GM23338 (cell line): Measurements from ENCODE around the gene CHAD. TPM values are rescaled to one million over a fixed set of nuclear protein-coding genes. Genes with fewer than 3 reads are reported as not detected.
A peak's percentile ranks its signal among the peaks of the same experiment; 100 is the strongest.

ENCODE experiments used
- ATAC-seq: fragments of 200-7000 bp; cut with Tn5 transposase; 3 replicates; pipeline ENCODE4 v1.9.1; 2020
- DNase-seq: peaks from one replicate; pipeline ENCODE4 v3.0.0-alpha.2; 2015; ENCODE audit warnings: low spot score
- H2AFZ ChIP-seq: fragments of 200-600 bp; sonication (generic); 2 replicates; pipeline ENCODE4 v1.8.0; 2016; ENCODE audit warnings: antibody characterized with exemption, mild to moderate bottlenecking, moderate library complexity
- H3F3A ChIP-seq: fragments of 200-600 bp; sonication (generic); replicated peaks from 2 replicates; pipeline ENCODE4 v1.8.0; 2017; ENCODE audit warnings: antibody characterized with exemption, mixed run types, low read depth
- H3K27ac ChIP-seq: fragments of 200-600 bp; sonication (generic); 2 replicates; pipeline ENCODE4 v1.6.1; 2016; ENCODE audit warnings: low read depth
- H3K27me3 ChIP-seq: fragments of 200-600 bp; sonication (generic); 2 replicates; pipeline ENCODE4 v1.8.0; 2016; ENCODE audit warnings: mild to moderate bottlenecking, mixed run types, moderate library complexity; ENCODE audit not compliant: insufficient read depth
- H3K36me3 ChIP-seq: fragments of 200-600 bp; sonication (generic); 2 replicates; pipeline ENCODE4 v1.8.0; 2016; ENCODE audit warnings: mild to moderate bottlenecking; ENCODE audit not compliant: insufficient read depth
- H3K4me1 ChIP-seq: fragments of 200-600 bp; sonication (generic); 2 replicates; pipeline ENCODE4 v1.8.0; 2016; ENCODE audit warnings: mild to moderate bottlenecking, moderate library complexity; ENCODE audit not compliant: insufficient read depth
- H3K4me2 ChIP-seq: fragments of 200-600 bp; sonication (generic); 2 replicates; pipeline ENCODE4 v1.7.1; 2017; ENCODE audit warnings: mixed run types
- H3K4me3 ChIP-seq: fragments of 200-600 bp; sonication (generic); 2 replicates; pipeline ENCODE4 v1.6.1; 2016; ENCODE audit warnings: mixed run types
- H3K79me2 ChIP-seq: fragments of 200-600 bp; sonication (generic); replicated peaks from 2 replicates; pipeline ENCODE4 v1.8.0; 2017; ENCODE audit warnings: mild to moderate bottlenecking; ENCODE audit not compliant: insufficient read depth
- H3K9me2 ChIP-seq: fragments of 200-600 bp; sonication (generic); 2 replicates; pipeline ENCODE4 v1.8.0; 2017; ENCODE audit not compliant: insufficient read depth
- H4K20me1 ChIP-seq: fragments of 200-600 bp; sonication (generic); replicated peaks from 2 replicates; pipeline ENCODE4 v1.8.0; 2017; ENCODE audit warnings: mild to moderate bottlenecking; ENCODE audit not compliant: insufficient read depth
- H3K27ac Mint-ChIP-seq: 2 replicates; pipeline ENCODE4 v1.8.0; 2020; ENCODE audit warnings: inconsistent platforms, mild to moderate bottlenecking, moderate library complexity, mixed read lengths
- H3K27me3 Mint-ChIP-seq: 3 replicates; pipeline ENCODE4 v1.8.0; 2022; ENCODE audit warnings: low read depth, mild to moderate bottlenecking, moderate library complexity, mixed read lengths, inconsistent platforms; ENCODE audit not compliant: insufficient read depth, poor library complexity
- H3K36me3 Mint-ChIP-seq: 3 replicates; pipeline ENCODE4 v1.8.0; 2021; ENCODE audit warnings: low read depth, mild to moderate bottlenecking, inconsistent platforms, moderate library complexity, mixed read lengths
- H3K4me1 Mint-ChIP-seq: 3 replicates; pipeline ENCODE4 v1.8.0; 2020; ENCODE audit warnings: mild to moderate bottlenecking, inconsistent platforms, mixed read lengths
- H3K4me3 Mint-ChIP-seq: 3 replicates; pipeline ENCODE4 v1.8.0; 2021; ENCODE audit warnings: moderate library complexity, mild to moderate bottlenecking, inconsistent platforms, mixed read lengths
- H3K9me3 Mint-ChIP-seq: 3 replicates; pipeline ENCODE4 v1.8.0; 2020; ENCODE audit warnings: moderate library complexity, mild to moderate bottlenecking, inconsistent platforms, mixed read lengths
- CREB1 ChIP-seq: fragments of 250-450 bp; sonication (Bioruptor Pico); IDR thresholded peaks from 2 replicates; pipeline ENCODE4 v1.5.0; 2020; ENCODE audit warnings: low read depth, mild to moderate bottlenecking, moderate library complexity
- CTCF ChIP-seq, 2 experiments: fragments of 200-600 bp in 1 of 2; sonication (generic) in 1 of 2; conservative IDR thresholded peaks; 2 replicates each; pipeline versions ENCODE4 v1.5.1 to v1.6.1; 2016 to 2017; ENCODE audit warnings: antibody characterized with exemption in 2 of 2, low read depth in 2 of 2, mild to moderate bottlenecking in 2 of 2, moderate library complexity in 1 of 2
- ETS1 ChIP-seq: IDR thresholded peaks from 2 replicates; pipeline ENCODE4 v1.6.1; 2016; ENCODE audit warnings: antibody characterized with exemption
- EZH2 ChIP-seq: fragments of 200-600 bp; sonication (generic); IDR thresholded peaks from one replicate; pipeline ENCODE4 v1.8.0; 2017; ENCODE audit warnings: antibody characterized with exemption, mild to moderate bottlenecking, low read depth; ENCODE audit not compliant: unreplicated experiment
- EZH2phosphoT487 ChIP-seq: fragments of 200-600 bp; sonication (generic); IDR thresholded peaks from one replicate; pipeline ENCODE4 v1.8.1; 2018; ENCODE audit warnings: antibody characterized with exemption; ENCODE audit not compliant: unreplicated experiment
- JUNB ChIP-seq: IDR thresholded peaks from one replicate; pipeline ENCODE4 v1.6.1; 2016; ENCODE audit warnings: antibody characterized with exemption; ENCODE audit not compliant: unreplicated experiment
- NANOG ChIP-seq: IDR thresholded peaks from 2 replicates; pipeline ENCODE4 v1.6.1; 2016; ENCODE audit warnings: antibody characterized with exemption, borderline replicate concordance
- POLR2AphosphoS5 ChIP-seq: IDR thresholded peaks from 2 replicates; pipeline ENCODE4 v1.6.1; 2016; ENCODE audit warnings: antibody characterized with exemption, low read depth
- REST ChIP-seq: IDR thresholded peaks from one replicate; pipeline ENCODE4 v1.6.1; 2018; ENCODE audit warnings: antibody characterized with exemption; ENCODE audit not compliant: unreplicated experiment
- STAT1 ChIP-seq: IDR thresholded peaks from one replicate; pipeline ENCODE4 v1.6.1; 2016; ENCODE audit warnings: antibody characterized with exemption; ENCODE audit not compliant: unreplicated experiment
- ZNF114 ChIP-seq: fragments of 250-450 bp; sonication (Bioruptor Pico); IDR thresholded peaks from 2 replicates; pipeline ENCODE4 v1.5.0; 2020; ENCODE audit warnings: mild to moderate bottlenecking, moderate library complexity
- ZNF331 ChIP-seq: fragments of 250-450 bp; sonication (Bioruptor Pico); IDR thresholded peaks from 2 replicates; pipeline ENCODE4 v1.5.0; 2020; ENCODE audit warnings: low read depth, mild to moderate bottlenecking, moderate library complexity
- ZNF462 ChIP-seq: fragments of 250-450 bp; sonication (Bioruptor Pico); IDR thresholded peaks from 2 replicates; pipeline ENCODE4 v1.5.0; 2020; ENCODE audit warnings: mild to moderate bottlenecking, moderate library complexity
- polyA plus RNA-seq: library from polyadenylated mRNA; unstranded; fragments of >200 nt; fragmentation: Nextera tagmentation; extraction: Ambion mirVana; gene quantifications from 2 replicates; pipeline ENCODE4 v1.2.1, GENCODE V29; 2016
- total RNA-seq: library from RNA; depleted of rRNA; stranded (reverse); fragments of >200 nt; shearing (Covaris generic); gene quantifications from 2 replicates; pipeline ENCODE4 v1.2.3, GENCODE V29; 2014

Gene CHAD
- total and polyA plus RNA-seq, 2 experiments from 2014 or later, result 0.18 TPM; not detected in 1

GRCh38 chr17:50507871-50508572 is 39.3 kb upstream of the CHAD start, which contains the start of gene MYCBPAP:
Gene MYCBPAP (plus strand): TSS chr17:50508439. CDS start chr17:50508675, 236 bp downstream.
- Histone ChIP-seq H2AFZ (peak within 1 kb of the TSS; percentile 98), H3K4me3 (peak within 1 kb of the TSS; percentile 92), H3K9me2 (no peaks in the 10 kb centered on the region), H3K36me3 (no peaks in the 10 kb centered on the region), H3K27ac (peak within 1 kb of the TSS; percentile 55; the same call in 1 of the 2 replicates), H3K4me1 (peaks cover 16% of the 10 kb centered on the region; the same call in 1 of the 2 replicates), H3K79me2 (no peaks in the 10 kb centered on the region), H3K27me3 (no peaks in the 10 kb centered on the region; the same call in 1 of the 2 replicates), H3F3A (peaks cover 6% of the 10 kb centered on the region; the same call in 1 of the 2 replicates), H4K20me1 (no peaks in the 10 kb centered on the region), H3K4me2 (peak within 1 kb of the TSS; percentile 96)
- TF ChIP-seq CREB1 (CRISPR knock-in tag) (peak; percentile 99), ETS1 (no peak; the same call in 1 of the 2 replicates), NANOG (no peak), REST (no peak), EZH2phosphoT487 (no peak), CTCF (conservative IDR thresholded peaks at IDR 0.05; ENCODE audit: low read depth in 2 of 2) (peak in 1 of 2 experiments; percentile 29; a peak in 1 of 4 replicates), ZNF462 (no peak), ZNF331 (no peak), STAT1 (no peak), EZH2 (no peak), ZNF114 (CRISPR knock-in tag) (no peak), POLR2AphosphoS5 (peak; percentile 61), JUNB (no peak)
- Mint-ChIP-seq H3K27ac (peak within 1 kb of the TSS; percentile 92), H3K9me3 (no peaks in the 10 kb centered on the region), H3K36me3 (peaks cover 2% of the 10 kb centered on the region; the same call in 1 of the 3 replicates), H3K4me1 (peaks cover 37% of the 10 kb centered on the region), H3K27me3 (peaks cover 17% of the 10 kb centered on the region), H3K4me3 (peak within 1 kb of the TSS; percentile 86)
- DNase-seq (peak; percentile 91), ATAC-seq (peak; percentile 84)
